Adrenal gland (tissue), 5 donors: Measurements from ENCODE around the gene ATOX1.

Experiments used
- POLR2A ChIP-seq, 2 donors: fragments of 450-650 bp; IDR thresholded peaks; one replicate each; pipeline ENCODE4 v1.6.1; 2017; ENCODE audit warnings: antibody characterized with exemption in 2 of 2, mild to moderate bottlenecking in 2 of 2, moderate library complexity in 1 of 2
- TF ChIP-seq, protein P1 (sequence below), 6 experiments: fragments of 450-650 bp in 4 of 6; fragments of 200-600 bp in 2 of 6; sonication (generic) in 1 of 6; IDR thresholded peaks; 1 replicate in 5 of 6; 2 replicates in 1 of 6; pipeline versions ENCODE4 v1.5.1 to v1.8.0; 2016 to 2021; ENCODE audit warnings: antibody characterized with exemption in 6 of 6, mild to moderate bottlenecking in 2 of 6, moderate library complexity in 1 of 6
- donor health status: DM: no; HTN: no; CAD: no.

DNA sequence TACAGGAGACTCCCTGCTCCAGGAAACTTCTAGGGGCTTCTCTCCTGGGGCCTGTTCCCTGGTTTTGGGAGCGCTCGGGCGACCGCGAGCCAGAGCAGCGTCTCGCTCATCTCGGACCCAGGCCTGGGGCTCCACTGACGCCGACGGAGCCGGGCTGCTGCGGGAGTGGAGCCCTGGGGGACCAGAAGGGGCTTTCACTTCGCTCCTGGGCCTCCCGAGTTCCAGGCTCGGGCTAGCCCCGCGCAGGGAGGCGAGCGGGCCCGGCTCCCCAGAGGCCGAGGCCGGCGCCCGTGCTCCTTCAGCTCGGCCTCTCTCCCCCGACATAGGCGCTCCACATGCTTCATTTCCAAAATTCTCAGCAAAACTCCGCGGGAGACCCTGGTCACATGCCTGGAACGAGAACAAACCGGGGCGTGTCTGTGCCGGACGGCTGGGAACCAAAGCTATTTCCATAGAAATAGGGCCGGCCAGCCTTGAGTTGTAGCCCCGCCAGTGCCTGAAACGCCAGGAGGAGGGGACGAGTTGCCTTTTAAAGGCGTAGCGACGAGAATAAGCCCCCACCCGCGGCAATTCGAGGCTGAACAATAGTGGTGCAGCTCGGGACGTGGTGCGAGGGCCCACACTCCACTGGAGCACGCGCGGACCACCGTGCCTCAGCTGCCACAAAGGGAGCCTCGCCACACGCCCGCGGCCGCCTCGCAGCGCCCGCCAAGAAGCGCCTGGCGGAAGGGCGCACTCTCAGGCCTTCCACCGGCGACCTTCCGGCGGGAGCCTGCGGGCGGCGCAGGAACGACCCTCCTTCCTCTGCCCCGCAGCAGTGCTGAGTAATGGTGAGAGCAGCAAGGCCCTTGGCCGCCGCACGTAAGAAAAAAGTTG lies 12.2 kb upstream of the ATOX1 start:
- TF ChIP-seq, protein P1, sequence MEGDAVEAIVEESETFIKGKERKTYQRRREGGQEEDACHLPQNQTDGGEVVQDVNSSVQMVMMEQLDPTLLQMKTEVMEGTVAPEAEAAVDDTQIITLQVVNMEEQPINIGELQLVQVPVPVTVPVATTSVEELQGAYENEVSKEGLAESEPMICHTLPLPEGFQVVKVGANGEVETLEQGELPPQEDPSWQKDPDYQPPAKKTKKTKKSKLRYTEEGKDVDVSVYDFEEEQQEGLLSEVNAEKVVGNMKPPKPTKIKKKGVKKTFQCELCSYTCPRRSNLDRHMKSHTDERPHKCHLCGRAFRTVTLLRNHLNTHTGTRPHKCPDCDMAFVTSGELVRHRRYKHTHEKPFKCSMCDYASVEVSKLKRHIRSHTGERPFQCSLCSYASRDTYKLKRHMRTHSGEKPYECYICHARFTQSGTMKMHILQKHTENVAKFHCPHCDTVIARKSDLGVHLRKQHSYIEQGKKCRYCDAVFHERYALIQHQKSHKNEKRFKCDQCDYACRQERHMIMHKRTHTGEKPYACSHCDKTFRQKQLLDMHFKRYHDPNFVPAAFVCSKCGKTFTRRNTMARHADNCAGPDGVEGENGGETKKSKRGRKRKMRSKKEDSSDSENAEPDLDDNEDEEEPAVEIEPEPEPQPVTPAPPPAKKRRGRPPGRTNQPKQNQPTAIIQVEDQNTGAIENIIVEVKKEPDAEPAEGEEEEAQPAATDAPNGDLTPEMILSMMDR (IDR thresholded peaks at IDR 0.05), result peak in 1 of 6 experiments; percentile 27
- no peak for TF ChIP-seq POLR2A (IDR thresholded peaks at IDR 0.05)
